Thoracic aorta (tissue), 2 donors: ENCODE measurements around the gene ACOT7. TPM values are rescaled to one million over a fixed set of nuclear protein-coding genes. Genes with fewer than 3 reads are reported as not detected.
"Not testable (repeated sequence)": the region's sequence is repeated elsewhere in the genome, so short reads cannot be mapped to it uniquely, and the experiment has no call there.

ENCODE experiments used
- ATAC-seq: fragments of 150-250 bp; one replicate; pipeline ENCODE4 v1.8.0; 2017; ENCODE audit warnings: low read depth; ENCODE audit not compliant: insufficient number of reproducible peaks, low FRiP score
- DNase-seq: peaks from one replicate; pipeline ENCODE4 v3.0.0-alpha.2; 2020; ENCODE audit warnings: low spot score
- H3K27ac ChIP-seq, 2 donors: fragments of 200-600 bp; sonication (generic); 1 replicate in 1 of 2; 2 replicates in 1 of 2; pipeline ENCODE4 v1.5.1; 2016; ENCODE audit warnings: mild to moderate bottlenecking in 2 of 2, moderate library complexity in 2 of 2
- H3K27me3 ChIP-seq: fragments of 200-600 bp; sonication (generic); replicated peaks from 2 replicates; pipeline ENCODE4 v1.6.0; 2016; ENCODE audit warnings: mild to moderate bottlenecking; ENCODE audit not compliant: insufficient read depth
- H3K36me3 ChIP-seq: fragments of 200-600 bp; sonication (generic); one replicate; pipeline ENCODE4 v1.5.1; 2016
- H3K4me1 ChIP-seq, 2 donors: fragments of 200-600 bp; sonication (generic); 1 replicate in 1 of 2; 2 replicates in 1 of 2; pipeline versions ENCODE4 v1.5.1 to v1.6.0; 2016; ENCODE audit warnings: low read depth in 2 of 2, mild to moderate bottlenecking in 1 of 2; ENCODE audit not compliant: control insufficient read depth in 1 of 2
- H3K4me3 ChIP-seq: fragments of 200-600 bp; sonication (generic); 2 replicates; pipeline ENCODE4 v1.5.1; 2016; ENCODE audit warnings: mild to moderate bottlenecking
- H3K9me3 ChIP-seq: fragments of 200-600 bp; sonication (generic); 2 replicates; pipeline ENCODE4 v1.5.1; 2016
- CTCF ChIP-seq: fragments of 200-600 bp; sonication (generic); IDR thresholded peaks from one replicate; pipeline ENCODE4 v1.5.1; 2019; ENCODE audit warnings: antibody characterized with exemption
- total RNA-seq, 2 donors: library from RNA; depleted of rRNA; stranded (reverse); fragments of >200 nt; gene quantifications; one replicate each; pipeline versions ENCODE4 v1.1.0 to v1.2.3, GENCODE V29; 2016

ACOT7 gene
- total RNA-seq, 2 donors from 2014 or later = 23.7 to 33.0 TPM

GRCh38 chr1:6363085-6363884 is 30.3 kb downstream of the ACOT7 start:
- DNase-seq, H3K9me3 ChIP-seq, ATAC-seq, H3K4me3 ChIP-seq, H3K36me3 ChIP-seq, H3K27me3 ChIP-seq, H3K27ac ChIP-seq: not testable (repeated sequence)
- peaks cover 23 to 42% of the 10 kb centered on the region in 2 donors for H3K4me1 ChIP-seq
- TF ChIP-seq CTCF = peak; percentile 76

GRCh38 chr1:6361124-6361775 is 32.3 kb downstream of the ACOT7 start:
- no peak overlapping the region for H3K4me3 ChIP-seq

GRCh38 chr1:6360517-6361070 is 33.0 kb downstream of the ACOT7 start:
- H3K27me3 ChIP-seq = no peaks in the 10 kb centered on the region
- ATAC-seq = no peak
- no peaks in the 10 kb centered on the region for H3K9me3 ChIP-seq
- H3K4me3 ChIP-seq = no peak overlapping the region
- H3K27ac ChIP-seq = peak overlapping the region; percentile 64 to 79
- no peak for TF ChIP-seq CTCF
- DNase-seq = no peak
- no peaks in the 10 kb centered on the region for H3K36me3 ChIP-seq
- peaks cover 18 to 36% of the 10 kb centered on the region in 2 donors for H3K4me1 ChIP-seq

More at GRCh38 chr1:6361124-6361775, 32.3 kb downstream of the ACOT7 start:
- DNase-seq (no peak), ATAC-seq (no peak)
- Histone ChIP-seq H3K27ac (no peak overlapping the region), H3K27me3 (no peaks in the 10 kb centered on the region), H3K36me3 (no peaks in the 10 kb centered on the region), H3K4me1 (peaks cover 18 to 36% of the 10 kb centered on the region in 2 donors), H3K9me3 (no peaks in the 10 kb centered on the region)
- TF ChIP-seq CTCF = no peak

GRCh38 chr1:6360117-6360496 is 33.5 kb downstream of the ACOT7 start:
- Histone ChIP-seq H3K27me3 (no peaks in the 10 kb centered on the region), H3K9me3 (no peaks in the 10 kb centered on the region), H3K4me3 (peak overlapping the region; percentile 17), H3K27ac (peak overlapping the region; percentile 64 to 79), H3K4me1 (peaks cover 18 to 36% of the 10 kb centered on the region in 2 donors), H3K36me3 (no peaks in the 10 kb centered on the region)
- DNase-seq = no peak
- no peak for ATAC-seq
- TF ChIP-seq CTCF = no peak
